ENCODE measurements around the gene INPP5E.

DNA sequence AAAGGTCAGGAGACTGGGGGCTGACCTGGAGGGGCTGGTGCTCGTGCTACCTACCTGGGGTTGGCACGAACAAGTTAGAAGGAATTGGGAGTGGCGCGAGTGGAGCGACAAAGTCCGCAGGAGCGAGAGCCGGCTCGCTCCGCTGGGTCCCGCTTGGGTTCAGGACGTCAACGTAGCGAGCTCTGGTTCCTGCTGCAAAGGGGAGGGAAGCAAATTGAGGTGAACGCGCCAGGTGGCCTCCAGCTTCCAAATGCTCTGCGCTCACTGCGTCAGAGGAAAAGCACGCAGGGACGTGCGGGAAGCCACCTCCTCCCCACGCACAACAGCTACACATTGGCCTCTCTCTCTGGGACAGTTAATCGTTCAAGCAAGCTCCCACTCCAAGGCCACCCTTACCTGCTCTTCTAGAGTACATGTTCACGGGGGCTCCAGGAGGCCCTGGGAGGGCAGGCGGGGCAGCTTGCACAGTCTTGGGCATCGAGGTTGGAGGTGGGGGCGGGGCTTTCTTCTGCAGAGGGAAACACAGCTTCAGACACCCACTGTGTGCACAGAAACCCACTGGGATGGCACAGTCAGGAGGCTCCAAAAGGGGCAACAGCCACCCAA is 7.6 kb upstream of the INPP5E start:
- TF ChIP-seq, protein P1, sequence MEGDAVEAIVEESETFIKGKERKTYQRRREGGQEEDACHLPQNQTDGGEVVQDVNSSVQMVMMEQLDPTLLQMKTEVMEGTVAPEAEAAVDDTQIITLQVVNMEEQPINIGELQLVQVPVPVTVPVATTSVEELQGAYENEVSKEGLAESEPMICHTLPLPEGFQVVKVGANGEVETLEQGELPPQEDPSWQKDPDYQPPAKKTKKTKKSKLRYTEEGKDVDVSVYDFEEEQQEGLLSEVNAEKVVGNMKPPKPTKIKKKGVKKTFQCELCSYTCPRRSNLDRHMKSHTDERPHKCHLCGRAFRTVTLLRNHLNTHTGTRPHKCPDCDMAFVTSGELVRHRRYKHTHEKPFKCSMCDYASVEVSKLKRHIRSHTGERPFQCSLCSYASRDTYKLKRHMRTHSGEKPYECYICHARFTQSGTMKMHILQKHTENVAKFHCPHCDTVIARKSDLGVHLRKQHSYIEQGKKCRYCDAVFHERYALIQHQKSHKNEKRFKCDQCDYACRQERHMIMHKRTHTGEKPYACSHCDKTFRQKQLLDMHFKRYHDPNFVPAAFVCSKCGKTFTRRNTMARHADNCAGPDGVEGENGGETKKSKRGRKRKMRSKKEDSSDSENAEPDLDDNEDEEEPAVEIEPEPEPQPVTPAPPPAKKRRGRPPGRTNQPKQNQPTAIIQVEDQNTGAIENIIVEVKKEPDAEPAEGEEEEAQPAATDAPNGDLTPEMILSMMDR (conservative IDR thresholded peaks at IDR 0.05 in 1 of 2, IDR thresholded peaks at IDR 0.05 in 1 of 2; ENCODE audit: low read depth in 1 of 2, low read length in 2 of 2) = no peak
- TF ChIP-seq EZH2 (IDR thresholded peaks at IDR 0.05; ENCODE audit: low read length, missing control alignments) = no peak
